Measurements from ENCODE around the gene ITIH3.

The ITIH3 gene

GRCh38 chr3:52777127-52777958 lies 17.3 kb upstream of the ITIH3 start, which contains the start of gene ITIH1 (continued):
- no peak for TF ChIP-seq SNAI2 (CRISPR knock-in tag; IDR thresholded peaks at IDR 0.05)
- TF ChIP-seq TOX (CRISPR knock-in tag; IDR thresholded peaks at IDR 0.05; ENCODE audit: borderline replicate concordance), result no peak
- TF ChIP-seq CSRNP3 (CRISPR knock-in tag; IDR thresholded peaks at IDR 0.05), result no peak
- TF ChIP-seq ISL1 (CRISPR knock-in tag; IDR thresholded peaks at IDR 0.05), result no peak

GRCh38 chr3:52777959-52778805 lies 16.4 kb upstream of the ITIH3 start:
- TF ChIP-seq GLIS3 (CRISPR knock-in tag; IDR thresholded peaks at IDR 0.05), result no peak
- no peak for TF ChIP-seq BACH2 (CRISPR knock-in tag; IDR thresholded peaks at IDR 0.05; ENCODE audit: borderline replicate concordance)
- no peak for TF ChIP-seq CREB5 (CRISPR knock-in tag; IDR thresholded peaks at IDR 0.05; ENCODE audit: low read depth)
- no peak for TF ChIP-seq RARB (CRISPR knock-in tag; IDR thresholded peaks at IDR 0.05)
- no peak for TF ChIP-seq TCF4 (CRISPR knock-in tag; IDR thresholded peaks at IDR 0.05; ENCODE audit: borderline replicate concordance)
- TF ChIP-seq PATZ1 (CRISPR knock-in tag; IDR thresholded peaks at IDR 0.05; ENCODE audit: borderline replicate concordance), result no peak
- TF ChIP-seq ISL1 (CRISPR knock-in tag; IDR thresholded peaks at IDR 0.05), result no peak
- ATAC-seq, result no peak

- no peak for ATAC-seq
- TF ChIP-seq POU6F1 (CRISPR knock-in tag; IDR thresholded peaks at IDR 0.05; ENCODE audit: borderline replicate concordance, low read depth), result no peak
- no peak for TF ChIP-seq OSR1 (CRISPR knock-in tag; IDR thresholded peaks at IDR 0.05)
- no peak for TF ChIP-seq ZNF565 (CRISPR knock-in tag; conservative IDR thresholded peaks at IDR 0.05; ENCODE audit: low read depth)
- no peak for TF ChIP-seq ARNTL (CRISPR knock-in tag; IDR thresholded peaks at IDR 0.05; ENCODE audit: borderline replicate concordance, low read depth)
- no peak for TF ChIP-seq ZNF8 (CRISPR knock-in tag; IDR thresholded peaks at IDR 0.05)
- no peak for TF ChIP-seq ZFP3 (CRISPR knock-in tag; IDR thresholded peaks at IDR 0.05)
- no peak for TF ChIP-seq ZFP30 (CRISPR knock-in tag; IDR thresholded peaks at IDR 0.05)
- no peak for TF ChIP-seq ZNF70 (CRISPR knock-in tag; IDR thresholded peaks at IDR 0.05)
- TF ChIP-seq RARB (CRISPR knock-in tag; IDR thresholded peaks at IDR 0.05), result no peak
- TF ChIP-seq ISL1 (CRISPR knock-in tag; IDR thresholded peaks at IDR 0.05), result no peak
- TF ChIP-seq PPARA (CRISPR knock-in tag; IDR thresholded peaks at IDR 0.05; ENCODE audit: borderline replicate concordance), result no peak
- TF ChIP-seq PATZ1 (CRISPR knock-in tag; IDR thresholded peaks at IDR 0.05; ENCODE audit: borderline replicate concordance), result no peak
- no peak for TF ChIP-seq BACH2 (CRISPR knock-in tag; IDR thresholded peaks at IDR 0.05; ENCODE audit: borderline replicate concordance)
- TF ChIP-seq ESRRG (CRISPR knock-in tag; IDR thresholded peaks at IDR 0.05), result no peak
- TF ChIP-seq CSDC2 (CRISPR knock-in tag; IDR thresholded peaks at IDR 0.05), result no peak
- no peak for TF ChIP-seq GLIS3 (CRISPR knock-in tag; IDR thresholded peaks at IDR 0.05)
- TF ChIP-seq TOX (CRISPR knock-in tag; IDR thresholded peaks at IDR 0.05; ENCODE audit: borderline replicate concordance), result no peak
- TF ChIP-seq TSHZ2 (CRISPR knock-in tag; IDR thresholded peaks at IDR 0.05), result no peak
Observed at GRCh38 chr3:52779011-52779836, 15.4 kb upstream of the ITIH3 start.

All from SK-N-SH treated with all-trans-retinoic acid at 6 μM for 48 hours (cell line).